OCI-LY3 (cell line): ENCODE measurements around the gene ELAVL1.

Experiments
- CTCF ChIP-seq: fragments of 200-600, 300-600 bp; sonication (generic); IDR thresholded peaks from 2 replicates; pipeline ENCODE4 v1.5.1; 2014; ENCODE audit warnings: antibody characterized with exemption, low read length, low read depth
- EZH2phosphoT487 ChIP-seq: fragments of 200-600 bp; shearing (Covaris generic); IDR thresholded peaks from 2 replicates; pipeline ENCODE4 v1.6.1; 2018; ENCODE audit warnings: antibody characterized with exemption, mixed run types, low read depth

- TF ChIP-seq CTCF (no peak), EZH2phosphoT487 (no peak)
Measured at GRCh38 chr19:7994928-7995809, 10.3 kb downstream of the ELAVL1 start.
